Activated naive CD8-positive, alpha-beta T cell treated with anti-CD3 and anti-CD28 coated beads, Interleukin-2, amount 50 U/mL, for 24 hours (primary cell): Measurements from ENCODE around the gene GRHL1.

ENCODE experiments used
- ATAC-seq: fragments of 150-1000 bp; cut with Tn5 transposase; one replicate; pipeline ENCODE4 v1.10.0; 2021
- DNase-seq: peaks from one replicate; pipeline ENCODE4 v3.0.0; 2021
- H3K27ac Mint-ChIP-seq: one replicate; pipeline ENCODE4 v1.8.0; 2021; ENCODE audit warnings: mild to moderate bottlenecking, mixed read lengths
- H3K27me3 Mint-ChIP-seq: one replicate; pipeline ENCODE4 v1.8.0; 2021; ENCODE audit warnings: mixed read lengths
- H3K36me3 Mint-ChIP-seq: one replicate; pipeline ENCODE4 v1.8.0; 2021; ENCODE audit warnings: low read depth, mixed read lengths
- H3K4me1 Mint-ChIP-seq: one replicate; pipeline ENCODE4 v1.8.0; 2021; ENCODE audit warnings: mixed read lengths
- H3K4me3 Mint-ChIP-seq: one replicate; pipeline ENCODE4 v1.8.0; 2021; ENCODE audit warnings: mild to moderate bottlenecking, moderate library complexity, mixed read lengths
- H3K9me3 Mint-ChIP-seq: one replicate; pipeline ENCODE4 v1.8.0; 2021; ENCODE audit warnings: mixed read lengths

Gene GRHL1

GRCh38 chr2:9952856-9953503, 1.5 kb downstream of the GRHL1 start:
- Mint-ChIP-seq H3K36me3 (no peaks in the 10 kb centered on the region), H3K9me3 (no peaks in the 10 kb centered on the region), H3K27ac (no peak overlapping the region), H3K4me1 (peaks cover 10% of the 10 kb centered on the region), H3K27me3 (peaks cover 55% of the 10 kb centered on the region), H3K4me3 (peak overlapping the region; percentile 67)
- ATAC-seq (no peak), DNase-seq (no peak)

DNA sequence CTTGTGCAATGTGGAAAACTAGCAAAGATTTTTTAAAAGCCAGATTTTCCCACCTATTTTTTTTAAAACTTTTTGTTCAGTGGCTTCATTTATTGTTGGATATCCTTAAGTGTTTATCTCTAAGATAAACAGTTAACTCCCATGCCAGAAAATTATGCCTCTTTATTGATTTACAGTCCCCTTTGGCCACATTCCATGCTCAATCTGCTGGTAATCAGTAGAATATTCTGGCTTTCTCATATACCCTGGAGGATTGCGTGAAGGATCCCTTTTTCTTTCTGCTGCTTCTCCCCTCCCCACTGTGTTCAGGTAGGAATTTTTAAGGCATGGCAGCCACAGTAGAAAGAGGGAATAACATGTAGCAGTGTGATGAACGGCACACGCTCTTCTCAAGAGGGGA, 2.6 kb downstream of the GRHL1 start:
- no peak overlapping the region for H3K4me3 Mint-ChIP-seq
- H3K27me3 Mint-ChIP-seq: peaks cover 51% of the 10 kb centered on the region
- H3K4me1 Mint-ChIP-seq: peaks cover 10% of the 10 kb centered on the region
- no peak overlapping the region for H3K27ac Mint-ChIP-seq
- ATAC-seq: no peak
- DNase-seq: no peak
- H3K36me3 Mint-ChIP-seq: no peaks in the 10 kb centered on the region
- no peaks in the 10 kb centered on the region for H3K9me3 Mint-ChIP-seq

DNA sequence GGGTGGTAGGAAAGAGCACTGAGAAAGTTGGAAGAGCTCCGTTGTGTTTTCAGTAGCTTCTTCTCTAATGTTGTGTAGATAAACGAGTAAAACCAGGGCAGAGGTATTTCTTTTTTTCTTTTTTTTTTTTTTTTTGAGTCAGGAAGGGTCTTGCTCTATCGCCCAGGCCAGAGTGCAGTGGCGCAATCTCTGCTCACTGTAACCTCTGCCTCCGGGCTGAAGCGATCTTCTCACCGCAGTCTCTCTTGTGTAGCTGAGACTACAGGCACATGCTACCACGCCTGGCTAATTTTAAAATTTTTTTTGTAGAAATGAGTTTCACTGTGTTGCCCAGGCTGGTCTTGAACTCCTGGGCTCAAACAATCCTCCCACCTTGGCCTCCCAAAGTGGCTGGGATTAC, 6.6 kb downstream of the GRHL1 start:
- Mint-ChIP-seq H3K9me3 (no peaks in the 10 kb centered on the region), H3K27me3 (peaks cover 31% of the 10 kb centered on the region), H3K4me1 (peaks cover under 1% of the 10 kb centered on the region), H3K4me3 (no peak overlapping the region), H3K36me3 (no peaks in the 10 kb centered on the region), H3K27ac (no peak overlapping the region)
- ATAC-seq (no peak), DNase-seq (no peak)

GRCh38 chr2:9959262-9959661, 7.8 kb downstream of the GRHL1 start:
- H3K4me3 Mint-ChIP-seq: no peak overlapping the region
- ATAC-seq (no peak), DNase-seq (no peak)
- no peaks in the 10 kb centered on the region for H3K36me3 Mint-ChIP-seq
- H3K27me3 Mint-ChIP-seq: peaks cover 21% of the 10 kb centered on the region
- no peak overlapping the region for H3K27ac Mint-ChIP-seq
- no peaks in the 10 kb centered on the region for H3K9me3 Mint-ChIP-seq
- H3K4me1 Mint-ChIP-seq: no peaks in the 10 kb centered on the region

DNA sequence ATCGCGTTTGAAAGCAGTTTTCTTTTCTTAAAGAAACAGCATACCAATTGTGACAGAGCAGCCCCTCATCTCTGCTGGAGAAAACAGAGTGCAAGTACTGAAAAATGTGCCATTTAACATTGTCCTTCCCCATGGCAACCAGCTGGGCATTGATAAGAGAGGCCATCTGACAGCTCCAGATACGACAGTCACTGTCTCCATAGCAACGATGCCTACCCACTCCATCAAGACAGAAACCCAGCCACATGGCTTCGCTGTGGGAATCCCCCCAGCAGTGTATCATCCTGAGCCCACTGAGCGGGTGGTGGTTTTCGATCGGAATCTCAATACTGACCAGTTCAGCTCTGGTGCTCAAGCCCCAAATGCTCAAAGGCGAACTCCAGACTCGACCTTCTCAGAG, 9.5 kb downstream of the GRHL1 start:
- Mint-ChIP-seq H3K36me3 (no peaks in the 10 kb centered on the region), H3K4me1 (peaks cover 6% of the 10 kb centered on the region), H3K4me3 (no peak overlapping the region), H3K9me3 (no peaks in the 10 kb centered on the region), H3K27me3 (peaks cover 15% of the 10 kb centered on the region), H3K27ac (no peak overlapping the region)
- ATAC-seq (no peak), DNase-seq (no peak)

DNA sequence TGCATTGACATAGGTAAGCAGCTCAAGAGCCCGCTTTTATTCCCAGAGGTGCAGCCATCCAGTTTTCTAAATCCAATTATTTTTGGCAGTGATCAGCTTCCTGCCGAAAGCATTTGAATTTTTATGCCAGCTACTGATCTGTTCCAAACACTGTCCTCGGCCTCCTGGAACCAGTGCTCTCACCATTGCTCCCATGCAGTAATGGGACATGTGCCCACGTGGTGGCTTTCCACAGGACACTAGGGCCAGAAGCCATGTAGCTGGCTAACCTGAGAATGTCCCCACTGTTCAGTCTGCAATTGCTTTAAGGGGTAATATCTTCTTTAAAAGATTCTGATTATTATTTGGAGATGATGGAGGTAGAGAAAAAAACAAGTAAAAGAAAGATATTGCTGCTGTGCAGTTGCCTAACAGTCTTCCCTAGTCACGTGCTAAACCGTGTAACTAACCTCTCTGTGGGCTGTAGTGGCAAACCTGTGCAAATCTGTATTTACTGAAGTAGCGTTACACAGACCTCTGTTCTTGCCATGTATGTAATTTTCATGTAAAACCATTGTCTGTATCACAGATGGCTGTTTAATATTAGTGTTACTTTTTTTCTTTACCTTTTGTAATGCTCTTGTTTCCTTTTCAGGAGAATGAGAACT, 13.0 kb downstream of the GRHL1 start:
- ATAC-seq: no peak
- Mint-ChIP-seq H3K36me3 (no peaks in the 10 kb centered on the region), H3K27me3 (peaks cover 1% of the 10 kb centered on the region), H3K4me1 (peaks cover 6% of the 10 kb centered on the region), H3K27ac (no peak overlapping the region), H3K9me3 (no peaks in the 10 kb centered on the region), H3K4me3 (no peak overlapping the region)
- DNase-seq: no peak

GRCh38 chr2:9965119-9965822, 13.8 kb downstream of the GRHL1 start:
- H3K27ac Mint-ChIP-seq: no peak overlapping the region
- no peak for DNase-seq
- no peaks in the 10 kb centered on the region for H3K36me3 Mint-ChIP-seq
- H3K9me3 Mint-ChIP-seq: no peaks in the 10 kb centered on the region
- ATAC-seq: no peak
- peaks cover 6% of the 10 kb centered on the region for H3K4me1 Mint-ChIP-seq
- peaks cover 1% of the 10 kb centered on the region for H3K27me3 Mint-ChIP-seq
- no peak overlapping the region for H3K4me3 Mint-ChIP-seq

DNA sequence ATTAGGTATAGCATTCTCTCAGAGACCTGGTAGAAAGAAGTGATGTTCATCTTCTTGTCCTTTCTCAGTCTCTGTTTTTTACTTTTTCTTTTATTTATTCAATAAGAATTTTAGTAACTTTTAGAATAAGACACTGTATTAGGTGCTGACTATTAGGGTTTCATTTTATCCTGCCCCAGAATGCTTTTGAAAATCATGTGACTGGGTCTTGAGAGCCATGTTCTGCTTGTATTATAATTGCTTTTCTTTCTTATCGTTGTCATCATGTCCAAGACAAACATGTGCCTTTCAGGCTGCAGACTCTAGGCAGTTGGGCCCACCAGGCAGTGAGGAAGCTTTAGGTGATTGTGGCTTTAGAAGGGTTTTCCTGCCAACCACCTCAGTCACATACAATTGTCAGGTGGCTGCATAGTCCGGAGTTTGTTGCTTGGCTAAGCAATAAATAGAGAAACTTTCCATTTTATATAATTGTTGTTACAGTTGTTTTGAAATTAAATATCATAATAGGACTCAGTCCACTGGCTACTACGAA, 15.1 kb downstream of the GRHL1 start:
- Mint-ChIP-seq H3K27ac (no peak overlapping the region), H3K4me3 (no peak overlapping the region), H3K27me3 (peaks cover 1% of the 10 kb centered on the region), H3K9me3 (no peaks in the 10 kb centered on the region), H3K36me3 (no peaks in the 10 kb centered on the region), H3K4me1 (peaks cover 6% of the 10 kb centered on the region)
- ATAC-seq (no peak), DNase-seq (no peak)

GRCh38 chr2:9967053-9967775, 15.7 kb downstream of the GRHL1 start:
- Mint-ChIP-seq H3K4me1 (peaks cover 6% of the 10 kb centered on the region), H3K36me3 (no peaks in the 10 kb centered on the region), H3K4me3 (no peak overlapping the region), H3K9me3 (no peaks in the 10 kb centered on the region), H3K27ac (no peak overlapping the region), H3K27me3 (no peaks in the 10 kb centered on the region)
- DNase-seq: no peak
- no peak for ATAC-seq

DNA sequence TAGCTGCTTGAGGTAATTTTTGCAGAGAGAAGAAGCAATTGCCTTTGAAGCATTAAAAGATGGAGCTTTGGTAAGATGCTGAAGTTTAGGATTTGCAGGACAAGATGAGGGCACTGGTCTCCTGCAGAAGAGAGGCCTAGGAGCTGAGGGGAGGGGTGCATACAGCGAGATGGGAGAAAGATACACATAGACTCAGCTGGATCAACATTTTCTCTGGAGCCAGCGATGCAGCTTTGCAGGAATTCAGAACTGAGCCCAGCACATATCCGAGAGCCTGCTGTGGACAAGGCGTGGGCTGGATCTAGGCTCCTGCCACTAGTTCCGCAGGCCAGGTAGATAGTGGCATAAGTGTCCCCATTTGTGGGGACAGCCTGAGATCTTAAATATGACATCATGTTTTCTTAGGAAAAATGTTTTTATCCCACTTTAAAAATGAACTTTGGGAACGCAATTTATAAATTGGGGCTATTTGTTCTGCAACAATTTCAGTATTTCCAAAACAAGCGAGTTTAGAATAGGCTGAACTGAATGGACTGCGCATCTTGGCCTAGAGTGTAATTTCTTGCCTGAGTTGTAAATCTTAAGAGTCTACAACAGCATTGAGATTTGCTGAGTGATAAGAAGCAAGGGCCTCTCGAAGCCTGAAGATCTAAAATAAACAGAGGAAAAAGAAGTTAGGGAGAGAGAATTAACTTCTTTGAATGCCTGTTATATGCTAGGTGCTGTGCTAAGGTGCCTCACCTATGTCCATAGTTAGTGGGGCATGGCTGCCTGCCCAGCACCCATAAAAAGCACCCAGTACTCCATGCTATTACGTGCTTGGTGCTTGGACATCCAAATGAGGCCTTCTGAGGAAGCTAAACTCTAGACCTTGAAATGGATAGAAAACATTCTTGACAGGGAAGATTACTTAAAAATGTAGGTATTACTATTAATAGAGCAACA, 17.3 kb downstream of the GRHL1 start:
- no peak for DNase-seq
- H3K9me3 Mint-ChIP-seq: no peaks in the 10 kb centered on the region
- no peak overlapping the region for H3K4me3 Mint-ChIP-seq
- peaks cover 20% of the 10 kb centered on the region for H3K4me1 Mint-ChIP-seq
- H3K27ac Mint-ChIP-seq: no peak overlapping the region
- no peaks in the 10 kb centered on the region for H3K27me3 Mint-ChIP-seq
- ATAC-seq: no peak
- no peaks in the 10 kb centered on the region for H3K36me3 Mint-ChIP-seq

GRCh38 chr2:9970200-9971044, 18.9 kb downstream of the GRHL1 start:
- peaks cover 30% of the 10 kb centered on the region for H3K4me1 Mint-ChIP-seq
- H3K9me3 Mint-ChIP-seq: no peaks in the 10 kb centered on the region
- ATAC-seq (no peak), DNase-seq (no peak)
- H3K4me3 Mint-ChIP-seq: no peak overlapping the region
- peaks cover 4% of the 10 kb centered on the region for H3K27me3 Mint-ChIP-seq
- H3K36me3 Mint-ChIP-seq: no peaks in the 10 kb centered on the region
- no peak overlapping the region for H3K27ac Mint-ChIP-seq

GRCh38 chr2:9971105-9971818, 19.8 kb downstream of the GRHL1 start:
- H3K27me3 Mint-ChIP-seq: peaks cover 4% of the 10 kb centered on the region
- H3K9me3 Mint-ChIP-seq: no peaks in the 10 kb centered on the region
- H3K4me1 Mint-ChIP-seq: peaks cover 36% of the 10 kb centered on the region
- no peak overlapping the region for H3K4me3 Mint-ChIP-seq
- DNase-seq (no peak), ATAC-seq (no peak)
- H3K27ac Mint-ChIP-seq: no peak overlapping the region
- no peaks in the 10 kb centered on the region for H3K36me3 Mint-ChIP-seq

- no peak for DNase-seq
- Mint-ChIP-seq H3K36me3 (peaks cover 1% of the 10 kb centered on the region), H3K4me3 (no peak overlapping the region), H3K27me3 (peaks cover 4% of the 10 kb centered on the region), H3K4me1 (peaks cover 42% of the 10 kb centered on the region), H3K9me3 (no peaks in the 10 kb centered on the region), H3K27ac (no peak overlapping the region)
- no peak for ATAC-seq
Measured at GRCh38 chr2:9971890-9972289, 20.4 kb downstream of the GRHL1 start.
